OCI-LY3 (cell line): ENCODE data around the gene LAG3.

Experiments used
- H2AFZ ChIP-seq: fragments of 200-600, 300-600 bp; shearing (Covaris generic); 2 replicates; pipeline ENCODE4 v1.6.0; 2014; ENCODE audit warnings: antibody characterized with exemption, low read depth, low read length
- H3K27ac ChIP-seq: fragments of 200-600, 300-600 bp; sonication (generic); 2 replicates; pipeline ENCODE4 v1.5.1; 2014; ENCODE audit warnings: mild to moderate bottlenecking, low read length, moderate library complexity, mixed read lengths
- H3K27me3 ChIP-seq: fragments of 200-600, 300-600 bp; sonication (generic); 2 replicates; pipeline ENCODE4 v1.6.1; 2014; ENCODE audit warnings: low read depth, low read length, mixed read lengths
- H3K36me3 ChIP-seq: fragments of 200-600, 300-600 bp; sonication (generic); replicated peaks from 2 replicates; pipeline ENCODE3; 2014; ENCODE audit warnings: low read depth, low read length, mixed read lengths
- H3K4me1 ChIP-seq: fragments of 300-600, 200-600 bp; sonication (generic); 2 replicates; pipeline ENCODE4 v1.6.1; 2014; ENCODE audit warnings: low read length, mixed read lengths
- H3K4me2 ChIP-seq: fragments of 200-600, 300-600 bp; sonication (generic); 2 replicates; pipeline ENCODE4 v1.6.1; 2014; ENCODE audit warnings: low read length, mixed read lengths
- H3K4me3 ChIP-seq: fragments of 300-600, 200-600 bp; sonication (generic); 2 replicates; pipeline ENCODE4 v1.5.1; 2014; ENCODE audit warnings: antibody characterized with exemption, mild to moderate bottlenecking, low read length, moderate library complexity
- H3K79me2 ChIP-seq: fragments of 300-600, 200-600 bp; shearing (Covaris generic); 2 replicates; pipeline ENCODE4 v1.6.1; 2014; ENCODE audit warnings: mild to moderate bottlenecking, low read length, mixed read lengths
- H3K9ac ChIP-seq: fragments of 300-600, 200-600 bp; shearing (Covaris generic); 2 replicates; pipeline ENCODE4 v1.6.0; 2014; ENCODE audit warnings: mild to moderate bottlenecking, low read length, moderate library complexity
- H3K9me3 ChIP-seq: fragments of 200-600, 300-600 bp; shearing (Covaris generic); 2 replicates; pipeline ENCODE4 v1.6.1; 2014; ENCODE audit warnings: low read length, mixed read lengths; ENCODE audit not compliant: insufficient read depth
- H4K20me1 ChIP-seq: fragments of 200-600, 300-600 bp; sonication (generic); 2 replicates; pipeline ENCODE4 v1.6.1; 2016; ENCODE audit warnings: low read length, mixed read lengths; ENCODE audit not compliant: insufficient read depth
- EZH2phosphoT487 ChIP-seq: fragments of 200-600 bp; shearing (Covaris generic); IDR thresholded peaks from 2 replicates; pipeline ENCODE4 v1.6.1; 2018; ENCODE audit warnings: antibody characterized with exemption, mixed run types, low read depth
- TF ChIP-seq, protein P1 (sequence below): fragments of 200-600, 300-600 bp; sonication (generic); IDR thresholded peaks from 2 replicates; pipeline ENCODE4 v1.5.1; 2014; ENCODE audit warnings: antibody characterized with exemption, low read length, low read depth

The LAG3 gene

DNA sequence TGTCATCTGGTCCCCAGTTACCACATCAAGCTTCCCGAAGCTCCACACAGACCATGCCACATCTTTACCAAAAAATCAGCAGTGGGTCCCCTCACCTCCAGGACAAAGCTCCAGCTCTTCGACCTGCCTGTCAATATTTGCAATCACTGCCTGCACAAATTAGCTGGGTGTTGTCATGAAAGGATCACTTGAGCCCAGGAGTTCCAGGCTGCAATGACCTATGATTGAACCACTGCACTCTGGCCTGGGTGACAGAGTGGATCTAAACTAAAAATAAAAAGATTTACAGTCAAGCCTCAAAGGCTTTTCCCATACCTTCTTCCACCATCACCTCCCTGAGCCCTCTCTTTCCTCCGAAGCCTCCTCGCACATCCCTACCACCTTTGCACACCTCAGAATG, 24.3 kb downstream of the LAG3 start:
- no peaks in the 10 kb centered on the region for H3K36me3 ChIP-seq
- H3K4me3 ChIP-seq: no peak overlapping the region
- TF ChIP-seq, protein P1, sequence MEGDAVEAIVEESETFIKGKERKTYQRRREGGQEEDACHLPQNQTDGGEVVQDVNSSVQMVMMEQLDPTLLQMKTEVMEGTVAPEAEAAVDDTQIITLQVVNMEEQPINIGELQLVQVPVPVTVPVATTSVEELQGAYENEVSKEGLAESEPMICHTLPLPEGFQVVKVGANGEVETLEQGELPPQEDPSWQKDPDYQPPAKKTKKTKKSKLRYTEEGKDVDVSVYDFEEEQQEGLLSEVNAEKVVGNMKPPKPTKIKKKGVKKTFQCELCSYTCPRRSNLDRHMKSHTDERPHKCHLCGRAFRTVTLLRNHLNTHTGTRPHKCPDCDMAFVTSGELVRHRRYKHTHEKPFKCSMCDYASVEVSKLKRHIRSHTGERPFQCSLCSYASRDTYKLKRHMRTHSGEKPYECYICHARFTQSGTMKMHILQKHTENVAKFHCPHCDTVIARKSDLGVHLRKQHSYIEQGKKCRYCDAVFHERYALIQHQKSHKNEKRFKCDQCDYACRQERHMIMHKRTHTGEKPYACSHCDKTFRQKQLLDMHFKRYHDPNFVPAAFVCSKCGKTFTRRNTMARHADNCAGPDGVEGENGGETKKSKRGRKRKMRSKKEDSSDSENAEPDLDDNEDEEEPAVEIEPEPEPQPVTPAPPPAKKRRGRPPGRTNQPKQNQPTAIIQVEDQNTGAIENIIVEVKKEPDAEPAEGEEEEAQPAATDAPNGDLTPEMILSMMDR: no peak
- TF ChIP-seq EZH2phosphoT487: no peak
- H4K20me1 ChIP-seq: no peaks in the 10 kb centered on the region
- H3K27me3 ChIP-seq: no peaks in the 10 kb centered on the region
- H3K9ac ChIP-seq: no peak overlapping the region
- no peaks in the 10 kb centered on the region for H3K79me2 ChIP-seq
- H3K9me3 ChIP-seq: no peaks in the 10 kb centered on the region
- no peak overlapping the region for H3K4me2 ChIP-seq
- H3K27ac ChIP-seq: no peak overlapping the region
- H3K4me1 ChIP-seq: peaks cover 15% of the 10 kb centered on the region
- H2AFZ ChIP-seq: no peak overlapping the region

DNA sequence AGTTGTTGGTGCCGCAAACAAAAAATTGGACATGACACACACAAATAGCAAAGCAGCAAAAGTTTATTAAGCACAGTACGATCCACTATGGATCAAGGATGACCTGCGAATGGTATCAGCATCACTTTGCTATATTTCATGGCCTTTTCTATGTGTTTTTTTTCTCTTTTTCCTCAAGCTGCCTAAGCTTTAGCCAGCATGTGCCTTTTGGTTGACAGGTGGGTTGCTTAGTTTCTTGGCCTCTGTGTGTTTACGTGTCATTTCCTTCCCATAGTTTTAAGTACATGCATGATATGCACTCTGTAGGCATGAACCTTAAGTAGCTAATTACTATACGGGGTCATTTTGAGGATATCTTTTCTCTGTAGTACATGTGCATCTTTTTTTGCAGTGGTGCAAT, 26.8 kb downstream of the LAG3 start:
- no peaks in the 10 kb centered on the region for H3K27me3 ChIP-seq
- H3K4me2 ChIP-seq: no peak overlapping the region

DNA sequence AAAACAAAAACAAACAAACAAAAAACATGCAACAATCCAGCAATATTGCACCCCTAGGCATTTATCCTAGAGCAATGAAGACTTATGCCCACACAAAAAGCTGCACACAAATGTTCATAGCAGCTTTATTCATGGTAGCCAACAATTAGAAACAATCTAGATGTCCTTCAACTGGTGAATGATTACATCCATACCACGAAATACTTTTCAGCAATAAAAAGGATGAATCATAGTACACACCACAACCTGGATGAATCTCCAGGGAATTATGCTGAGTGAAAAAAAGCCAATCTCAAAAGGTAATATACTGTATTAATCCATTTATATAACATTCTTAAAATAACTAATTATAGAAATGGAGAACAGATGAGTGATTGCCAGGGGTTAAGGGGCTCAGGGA, 34.9 kb downstream of the LAG3 start:
- Histone ChIP-seq H2AFZ (no peak overlapping the region), H3K79me2 (no peaks in the 10 kb centered on the region), H4K20me1 (no peaks in the 10 kb centered on the region), H3K4me2 (no peak overlapping the region), H3K36me3 (no peaks in the 10 kb centered on the region), H3K27me3 (no peaks in the 10 kb centered on the region), H3K4me3 (no peak overlapping the region), H3K27ac (no peak overlapping the region), H3K4me1 (peaks cover 14% of the 10 kb centered on the region), H3K9me3 (no peaks in the 10 kb centered on the region), H3K9ac (no peak overlapping the region)
- TF ChIP-seq EZH2phosphoT487: no peak
- TF ChIP-seq, protein P1: no peak

More for the DNA sequence above, 26.8 kb downstream of the LAG3 start:
- no peaks in the 10 kb centered on the region for H4K20me1 ChIP-seq
- TF ChIP-seq EZH2phosphoT487: no peak
- TF ChIP-seq, protein P1: no peak
- no peak overlapping the region for H3K9ac ChIP-seq
- H3K27ac ChIP-seq: no peak overlapping the region
- H3K36me3 ChIP-seq: no peaks in the 10 kb centered on the region
- no peaks in the 10 kb centered on the region for H3K4me1 ChIP-seq
- no peaks in the 10 kb centered on the region for H3K79me2 ChIP-seq
- H3K4me3 ChIP-seq: no peak overlapping the region
- H3K9me3 ChIP-seq: no peaks in the 10 kb centered on the region
- no peak overlapping the region for H2AFZ ChIP-seq

DNA sequence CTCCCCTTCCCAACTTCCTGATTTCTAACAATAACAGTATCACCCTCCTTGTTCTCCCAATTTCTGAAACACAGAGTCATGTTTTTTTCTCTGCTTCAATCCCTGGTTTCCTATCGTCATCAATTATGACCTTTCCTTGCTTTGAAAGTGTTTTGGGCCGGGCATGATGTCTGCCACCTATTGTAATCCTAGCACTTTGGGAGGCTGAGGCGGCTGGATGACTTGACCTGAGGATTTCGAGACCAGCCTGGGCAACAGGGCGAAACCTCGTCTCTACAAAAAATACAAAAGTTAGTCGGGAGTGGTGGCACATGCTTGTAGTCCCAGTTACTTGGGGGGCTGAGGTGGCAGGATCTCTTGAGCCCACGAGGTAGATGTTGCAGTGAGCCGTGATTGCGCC, 36.7 kb downstream of the LAG3 start:
- Histone ChIP-seq H3K4me2 (no peak overlapping the region), H3K36me3 (no peaks in the 10 kb centered on the region), H3K9ac (no peak overlapping the region), H3K27me3 (peaks cover 10% of the 10 kb centered on the region), H3K4me3 (no peak overlapping the region), H2AFZ (no peak overlapping the region), H3K4me1 (peaks cover 26% of the 10 kb centered on the region), H3K27ac (no peak overlapping the region), H3K9me3 (no peaks in the 10 kb centered on the region), H3K79me2 (no peaks in the 10 kb centered on the region), H4K20me1 (no peaks in the 10 kb centered on the region)
- TF ChIP-seq EZH2phosphoT487: no peak
- TF ChIP-seq, protein P1: no peak
